ENCODE measurements around the gene PSMC3IP.

GRCh38 chr17:42554250-42555121 lies 23.0 kb downstream of the PSMC3IP start:
- no peak for TF ChIP-seq CTCF (IDR thresholded peaks at IDR 0.05; ENCODE audit: poor library complexity)
- TF ChIP-seq EZH2phosphoT487 (IDR thresholded peaks at IDR 0.05; ENCODE audit: low read depth, severe bottlenecking, unreplicated experiment), result no peak

Data from hepatocyte (in vitro differentiated cells).